Testis (tissue), 3 donors: Measurements from ENCODE around the gene KMO. TPM values are rescaled to one million over a fixed set of nuclear protein-coding genes. Genes with fewer than 3 reads are reported as not detected.

ENCODE experiments used
- DNase-seq: peaks from one replicate; pipeline ENCODE4 v3.0.0-alpha.2; 2019
- H3K27ac ChIP-seq, 2 donors: fragments of 200-600 bp; sonication (generic); one replicate each; pipeline ENCODE4 v1.5.1; 2019
- H3K27me3 ChIP-seq: fragments of 200-600 bp; sonication (generic); one replicate; pipeline ENCODE4 v1.5.1; 2019
- H3K36me3 ChIP-seq: fragments of 200-600 bp; sonication (generic); one replicate; pipeline ENCODE4 v1.5.1; 2017; ENCODE audit warnings: low read depth; ENCODE audit errors: missing control alignments
- H3K4me1 ChIP-seq: fragments of 200-600 bp; sonication (generic); one replicate; pipeline ENCODE4 v1.5.1; 2019
- H3K4me3 ChIP-seq, 2 donors: fragments of 200-600 bp; sonication (generic); one replicate each; pipeline ENCODE4 v1.5.1; 2017 to 2019
- H3K9me3 ChIP-seq: fragments of 200-600 bp; sonication (generic); one replicate; pipeline ENCODE4 v1.5.1; 2017
- POLR2A ChIP-seq: fragments of 450-650 bp; IDR thresholded peaks from one replicate; pipeline ENCODE4 v1.6.1; 2017; ENCODE audit warnings: antibody characterized with exemption, mild to moderate bottlenecking, moderate library complexity
- WGBS, 2 donors: methylation state at CpG; one replicate each; pipeline ENCODE4 v1.1.5; 2018; 5-methylcytosine and 5-hydroxymethylcytosine counted together
- intact Hi-C: fragments of 100-400 bp; cut with DNase I; formaldehyde crosslinking; loops from one replicate; pipeline ENCODE4 v1.15.1; 2023; ENCODE audit warnings: low total_unique reads
- polyA plus RNA-seq: library from polyadenylated mRNA; stranded (reverse); fragments of 350-450 nt; fragmentation: Illumina TruSeq; extraction: RNeasy Lipid Tissue Mini Kit (QIAGEN cat#74804); gene quantifications from one replicate; pipeline ENCODE4 v1.2.3, GENCODE V29; 2014; ENCODE audit warnings: low read depth, low replicate concordance; ENCODE audit not compliant: insufficient read depth
- total RNA-seq, 2 donors: library from RNA; depleted of rRNA; stranded (reverse); fragments of >200 nt; gene quantifications; one replicate each; pipeline ENCODE4 v1.2.3, GENCODE V29; 2016
- TF ChIP-seq, protein P1 (sequence below), 3 experiments: fragments of 450-650 bp in 2 of 3; fragments of 200-600 bp in 1 of 3; sonication (generic) in 1 of 3; IDR thresholded peaks; one replicate each; pipeline ENCODE4 v1.5.1; 2016 to 2019; ENCODE audit warnings: antibody characterized with exemption in 3 of 3, mild to moderate bottlenecking in 2 of 3, moderate library complexity in 1 of 3

Gene KMO
- total and polyA plus RNA-seq, 3 donors from 2014 or later: 0.39 to 1.5 (median 0.99) TPM

DNA sequence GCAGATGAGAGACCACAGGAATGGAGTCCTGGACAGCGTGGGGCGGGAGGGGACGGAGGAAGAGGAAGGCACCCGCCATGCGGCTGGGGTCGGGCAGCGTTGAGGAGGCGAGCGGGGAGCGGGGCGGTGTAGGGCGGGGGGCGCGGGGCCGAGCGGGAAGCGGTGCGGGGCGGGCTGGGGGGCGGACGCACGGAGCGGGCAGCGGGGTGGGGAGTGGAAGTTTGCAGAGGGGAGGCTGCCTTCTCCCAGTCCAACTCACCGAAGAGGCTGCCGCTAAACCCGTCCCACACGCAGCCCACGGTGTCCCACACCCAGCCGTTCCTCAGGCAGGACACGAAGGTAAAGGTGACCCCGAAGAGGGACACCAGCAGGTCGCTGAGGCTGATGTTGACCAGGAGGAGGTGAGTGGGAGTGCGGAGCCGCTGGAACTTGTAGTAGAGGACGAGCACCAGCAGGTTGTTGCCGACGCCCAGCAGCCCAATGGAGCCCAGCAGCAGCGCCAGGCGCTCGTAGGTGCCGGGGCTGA lies 107.5 kb downstream of the KMO start:
- peaks cover 11% of the 10 kb centered on the region for H3K4me1 ChIP-seq
- 1% methylated on average over 14 to 31 of the region's 42 CpGs for WGBS, 2 donors
- H3K36me3 ChIP-seq: no peaks in the 10 kb centered on the region
- H3K9me3 ChIP-seq: no peaks in the 10 kb centered on the region
- H3K27ac ChIP-seq: peak overlapping the region; percentile 81 to 87
- TF ChIP-seq, protein P1, sequence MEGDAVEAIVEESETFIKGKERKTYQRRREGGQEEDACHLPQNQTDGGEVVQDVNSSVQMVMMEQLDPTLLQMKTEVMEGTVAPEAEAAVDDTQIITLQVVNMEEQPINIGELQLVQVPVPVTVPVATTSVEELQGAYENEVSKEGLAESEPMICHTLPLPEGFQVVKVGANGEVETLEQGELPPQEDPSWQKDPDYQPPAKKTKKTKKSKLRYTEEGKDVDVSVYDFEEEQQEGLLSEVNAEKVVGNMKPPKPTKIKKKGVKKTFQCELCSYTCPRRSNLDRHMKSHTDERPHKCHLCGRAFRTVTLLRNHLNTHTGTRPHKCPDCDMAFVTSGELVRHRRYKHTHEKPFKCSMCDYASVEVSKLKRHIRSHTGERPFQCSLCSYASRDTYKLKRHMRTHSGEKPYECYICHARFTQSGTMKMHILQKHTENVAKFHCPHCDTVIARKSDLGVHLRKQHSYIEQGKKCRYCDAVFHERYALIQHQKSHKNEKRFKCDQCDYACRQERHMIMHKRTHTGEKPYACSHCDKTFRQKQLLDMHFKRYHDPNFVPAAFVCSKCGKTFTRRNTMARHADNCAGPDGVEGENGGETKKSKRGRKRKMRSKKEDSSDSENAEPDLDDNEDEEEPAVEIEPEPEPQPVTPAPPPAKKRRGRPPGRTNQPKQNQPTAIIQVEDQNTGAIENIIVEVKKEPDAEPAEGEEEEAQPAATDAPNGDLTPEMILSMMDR (IDR thresholded peaks at IDR 0.05): no peak
- no peak for TF ChIP-seq POLR2A
- peak; percentile 36 for DNase-seq
- intact Hi-C loops: no loop called here
- no peaks in the 10 kb centered on the region for H3K27me3 ChIP-seq
- peak overlapping the region; percentile 83 to 95 for H3K4me3 ChIP-seq

DNA sequence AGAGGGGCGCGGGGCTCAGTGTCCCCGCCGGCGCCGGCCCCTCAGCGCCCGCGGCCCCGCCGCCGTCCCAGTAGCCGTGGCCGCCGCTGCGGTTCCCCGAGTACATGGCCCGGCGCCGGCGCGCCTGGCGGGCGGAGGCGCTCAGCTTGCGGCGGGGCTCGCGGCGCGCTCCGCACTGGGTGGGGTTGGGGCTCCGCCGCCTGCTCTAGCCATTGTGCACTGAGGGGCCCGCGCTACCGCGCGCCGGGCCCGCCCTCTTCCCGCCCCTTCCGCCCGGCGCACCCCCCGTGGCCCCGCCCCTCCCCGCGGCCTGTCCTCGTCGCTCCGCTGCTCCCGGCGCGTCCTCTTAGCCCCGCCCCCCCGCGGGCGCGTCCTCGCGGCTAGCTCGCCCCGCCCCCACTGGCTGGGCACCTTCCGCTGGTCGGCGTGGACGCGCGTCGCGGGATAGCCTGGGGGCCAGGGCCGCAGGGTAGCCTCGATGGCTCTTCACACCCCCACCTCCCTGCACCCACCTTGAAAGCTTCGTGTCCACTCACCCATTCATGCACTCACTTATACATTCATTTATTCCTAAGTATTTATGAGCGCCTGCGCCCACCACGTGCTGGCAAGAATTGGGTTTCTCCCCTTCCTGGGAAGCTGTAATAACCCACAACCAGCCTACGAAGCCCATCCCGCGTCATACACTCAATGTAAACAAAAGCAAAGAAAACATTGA lies 108.1 kb downstream of the KMO start, which contains the start of the genes CHML and OPN3:
TSS of gene CHML (minus strand) at position 221 of the 718 bp plus-strand sequence. CDS start 4,603 bp downstream, outside the sequence.
TSS of gene OPN3 (minus strand) at position 221 of the 718 bp plus-strand sequence. CDS start at position 106, 115 bp downstream.
- Histone ChIP-seq H3K4me1 (peaks cover 13% of the 10 kb centered on the region), H3K4me3 (peak within 1 kb of the TSS; percentile 83 to 95), H3K27me3 (no peaks in the 10 kb centered on the region), H3K9me3 (no peaks in the 10 kb centered on the region), H3K27ac (peak within 1 kb of the TSS; percentile 81 to 87), H3K36me3 (no peaks in the 10 kb centered on the region)
- 9 to 33% methylated on average over 9 to 39 of the region's 81 CpGs for WGBS, 2 donors
- intact Hi-C loops: no loop called here
- DNase-seq: peak; percentile 95
- TF ChIP-seq, protein P1 (IDR thresholded peaks at IDR 0.05): no peak
- peak; percentile 46 for TF ChIP-seq POLR2A

DNA sequence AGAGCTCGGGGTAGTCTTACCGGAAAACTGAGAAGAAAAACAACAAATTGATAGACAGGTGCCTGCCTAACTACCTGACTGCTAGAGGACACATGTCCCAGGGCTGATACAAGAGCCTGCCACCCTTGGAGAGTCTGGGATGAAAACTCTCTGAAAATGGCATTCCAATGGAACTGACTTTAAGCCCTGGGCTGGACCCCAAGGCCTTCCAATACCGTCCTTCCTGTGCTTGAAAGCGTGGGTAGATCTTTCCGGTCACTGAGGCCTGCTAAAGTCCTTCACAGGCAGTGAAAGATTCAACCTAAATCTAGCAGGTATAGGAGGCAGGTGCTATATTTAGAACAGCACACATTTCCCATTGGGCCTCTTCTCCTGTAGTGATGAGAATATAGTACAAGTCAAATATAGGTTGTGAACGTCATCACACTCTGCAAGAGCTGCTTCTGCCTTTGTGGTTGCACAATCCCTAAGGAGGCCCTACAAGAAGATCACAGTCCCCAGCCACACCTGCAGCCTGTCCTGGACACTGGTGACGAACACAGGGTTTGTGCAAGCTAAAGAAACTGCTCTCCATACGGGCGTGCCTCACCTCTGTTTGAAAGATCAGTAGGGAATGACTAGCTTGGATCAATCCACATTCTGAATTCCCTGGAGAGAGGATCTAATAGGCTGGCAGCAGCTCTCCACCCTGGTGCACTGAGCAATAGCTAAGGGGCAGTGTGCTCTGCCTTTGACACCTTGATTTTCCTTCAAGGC lies 108.9 kb downstream of the KMO start:
- no peaks in the 10 kb centered on the region for H3K36me3 ChIP-seq
- peaks cover 16% of the 10 kb centered on the region for H3K4me1 ChIP-seq
- peak overlapping the region; percentile 60 to 87 for H3K27ac ChIP-seq
- no peak for DNase-seq
- peak overlapping the region; percentile 83 to 95 for H3K4me3 ChIP-seq
- TF ChIP-seq, protein P1 (IDR thresholded peaks at IDR 0.05): no peak
- TF ChIP-seq POLR2A: no peak
- no peaks in the 10 kb centered on the region for H3K9me3 ChIP-seq
- intact Hi-C loops: no loop called here
- no peaks in the 10 kb centered on the region for H3K27me3 ChIP-seq
- 70 to 83% methylated on average over 7 to 9 of the region's 9 CpGs for WGBS, 2 donors

DNA sequence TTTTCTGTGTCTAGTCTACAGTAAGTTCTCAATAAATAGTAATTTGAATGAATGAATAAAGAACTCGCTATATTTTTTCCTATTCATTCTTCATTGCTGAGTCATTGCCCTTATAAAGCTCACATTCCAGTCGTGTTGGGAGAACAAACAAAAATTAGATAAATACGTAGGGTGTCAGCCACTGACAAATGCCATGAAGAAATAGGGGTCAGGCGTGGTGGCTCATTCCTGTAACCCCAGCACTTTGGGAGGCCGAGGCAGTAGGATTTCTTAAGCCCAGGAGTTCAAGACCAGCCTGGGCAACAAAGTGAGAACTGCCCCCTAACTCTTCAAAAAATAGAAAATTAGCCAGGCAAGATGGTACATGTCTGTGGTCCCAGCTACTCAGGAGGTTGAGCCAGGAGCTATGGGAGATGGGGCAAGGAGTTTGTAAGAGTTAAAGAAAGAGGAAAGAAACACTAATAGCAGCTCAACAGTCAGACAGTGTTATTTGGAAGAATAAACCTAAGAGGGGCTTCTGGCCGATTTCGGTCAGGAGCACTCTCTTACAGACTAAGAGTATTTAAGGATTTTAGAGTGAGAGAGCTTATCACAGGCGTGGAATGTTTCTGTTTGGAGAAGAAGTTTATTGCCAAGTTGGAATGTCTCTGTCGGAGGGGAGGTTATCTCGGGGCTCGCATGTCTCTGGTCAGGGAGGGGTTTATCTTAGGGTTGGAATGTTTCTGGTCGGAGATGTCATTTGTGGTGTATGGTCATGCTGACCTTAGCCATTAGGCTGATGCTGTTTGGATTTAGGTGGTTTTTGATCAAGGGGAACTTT lies 109.8 kb downstream of the KMO start:
- Histone ChIP-seq H3K27me3 (no peaks in the 10 kb centered on the region), H3K36me3 (no peaks in the 10 kb centered on the region), H3K9me3 (no peaks in the 10 kb centered on the region), H3K4me3 (no peak overlapping the region), H3K27ac (no peak overlapping the region), H3K4me1 (peaks cover 16% of the 10 kb centered on the region)
- 72 to 77% methylated on average over 12 of the region's 12 CpGs for WGBS, 2 donors
- TF ChIP-seq, protein P1 (IDR thresholded peaks at IDR 0.05): no peak
- TF ChIP-seq POLR2A: no peak
- DNase-seq: no peak
- intact Hi-C loops: no loop called here
